ENCODE results near the gene L3MBTL1.
"Not testable (repeated sequence)": the region's sequence is repeated elsewhere in the genome, so short reads cannot be mapped to it uniquely, and the experiment has no call there.

The L3MBTL1 gene

DNA sequence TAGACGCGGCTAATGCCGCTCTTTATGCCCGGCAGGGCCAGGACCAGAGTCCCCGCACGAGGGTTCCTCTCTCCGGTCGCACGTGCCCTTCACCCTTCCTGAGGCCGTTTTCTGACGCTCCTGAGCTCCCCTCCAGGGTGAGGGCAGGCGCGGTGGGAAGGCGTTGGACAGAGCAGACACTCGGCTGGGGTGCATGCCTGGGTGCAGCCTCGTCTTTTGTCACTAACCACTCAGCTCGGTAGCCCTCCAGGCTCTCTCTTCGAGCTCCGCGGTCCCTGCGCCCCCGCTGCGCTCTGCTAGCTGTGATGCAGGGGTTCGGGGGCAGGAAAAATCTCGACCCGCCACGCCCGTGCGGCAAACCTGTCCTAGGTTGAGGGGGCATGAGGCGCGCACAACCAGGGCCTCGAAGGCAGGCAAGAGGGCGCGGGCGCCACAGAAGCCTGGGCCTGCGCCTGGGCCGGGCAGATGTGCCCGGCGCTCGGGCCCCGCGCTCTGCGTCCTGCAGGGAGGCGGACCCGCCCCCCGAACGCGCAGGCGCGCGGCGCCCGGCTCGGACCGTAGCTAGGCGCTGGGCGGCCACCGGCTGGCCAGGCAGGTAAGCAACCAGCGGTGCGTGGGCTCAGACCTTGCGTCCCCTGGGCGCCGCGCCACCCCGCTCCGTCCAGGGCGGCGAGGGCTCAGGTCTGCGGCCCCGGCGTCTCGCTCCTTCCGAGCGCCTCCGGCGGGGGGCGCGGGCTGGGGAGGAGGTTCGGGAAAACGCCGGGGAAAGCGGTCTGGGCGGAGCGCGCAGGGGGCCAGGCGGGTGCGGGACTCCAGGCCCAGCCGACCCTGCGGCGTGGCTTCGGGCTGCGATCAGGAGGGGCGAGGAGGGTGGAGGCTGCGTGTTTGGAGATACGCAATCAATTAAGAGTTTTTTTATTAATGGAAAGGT is at the start of gene L3MBTL1:
Gene L3MBTL1 (plus strand): TSS at position 548 of the 931 bp plus-strand sequence. CDS start 5,807 bp downstream, outside the sequence.
- DNase-seq (ENCODE audit: low read depth) = no peak

DNA sequence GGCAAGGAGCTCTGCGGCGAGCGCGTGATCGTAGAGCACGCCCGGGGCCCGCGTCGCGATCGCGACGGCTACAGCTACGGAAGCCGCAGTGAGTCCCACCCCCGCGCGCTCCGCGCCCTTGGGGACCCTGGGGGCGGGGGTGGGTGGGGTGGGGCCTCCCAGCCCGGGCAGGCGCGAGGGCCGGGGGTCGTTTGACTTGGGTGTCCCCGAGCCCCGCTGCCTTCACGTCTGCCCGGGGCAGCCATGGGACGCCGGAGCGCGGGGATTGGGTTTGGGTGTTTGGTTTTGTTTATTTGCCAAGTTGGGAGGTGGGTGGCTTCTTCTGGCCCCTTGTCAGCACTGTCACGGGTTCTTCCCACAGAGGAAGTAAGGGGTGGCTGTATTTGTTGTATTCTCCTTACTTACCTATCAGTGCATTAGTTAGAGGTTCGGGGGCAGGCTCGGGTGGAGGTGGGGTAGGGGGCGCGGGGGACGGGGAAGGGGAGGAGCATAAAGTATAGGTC is 49.0 kb upstream of the L3MBTL1 start:
- DNase-seq (ENCODE audit: low read depth) = no peak

DNA sequence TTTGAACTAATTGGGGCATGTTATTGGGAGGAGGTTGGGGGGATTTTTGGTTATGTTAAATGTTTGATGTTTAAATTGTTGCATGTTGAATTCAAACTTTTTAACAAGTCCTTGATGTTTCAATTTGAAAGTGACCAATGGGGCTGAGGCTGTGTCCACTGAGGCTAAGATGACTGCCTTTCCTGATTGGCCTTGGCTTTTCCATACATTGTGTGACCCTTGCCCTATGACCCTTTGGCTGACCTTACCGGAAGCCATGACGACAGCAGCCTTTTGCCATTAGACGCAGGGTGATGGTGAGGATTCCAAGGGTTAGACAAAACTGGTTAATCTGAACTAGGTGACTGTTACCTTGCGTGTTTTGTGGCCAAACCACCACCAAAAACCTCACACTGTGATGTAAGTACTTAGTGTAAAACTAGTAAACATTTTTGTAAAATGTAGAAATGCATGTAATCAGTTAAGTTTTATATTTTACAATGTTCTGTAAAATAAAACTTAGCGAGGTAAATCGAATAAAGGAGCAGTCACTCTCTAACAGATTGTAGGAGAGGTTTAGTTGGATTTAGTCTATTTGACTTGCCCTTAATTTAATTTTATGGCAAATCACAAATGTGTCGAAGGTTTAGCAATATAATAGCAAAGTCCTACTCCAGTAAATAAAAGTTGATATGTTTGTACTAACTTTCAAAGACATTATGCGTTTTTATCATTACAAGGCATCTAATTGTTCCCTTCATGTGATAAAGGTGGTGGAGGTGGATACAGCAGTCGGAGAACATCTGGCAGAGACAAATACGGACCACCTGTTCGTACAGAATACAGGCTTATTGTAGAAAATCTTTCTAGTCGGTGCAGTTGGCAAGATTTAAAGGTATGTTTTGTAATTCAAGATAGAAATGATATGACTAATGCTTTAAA is 48.2 kb upstream of the L3MBTL1 start:
- no peak for DNase-seq (ENCODE audit: low read depth)

DNA sequence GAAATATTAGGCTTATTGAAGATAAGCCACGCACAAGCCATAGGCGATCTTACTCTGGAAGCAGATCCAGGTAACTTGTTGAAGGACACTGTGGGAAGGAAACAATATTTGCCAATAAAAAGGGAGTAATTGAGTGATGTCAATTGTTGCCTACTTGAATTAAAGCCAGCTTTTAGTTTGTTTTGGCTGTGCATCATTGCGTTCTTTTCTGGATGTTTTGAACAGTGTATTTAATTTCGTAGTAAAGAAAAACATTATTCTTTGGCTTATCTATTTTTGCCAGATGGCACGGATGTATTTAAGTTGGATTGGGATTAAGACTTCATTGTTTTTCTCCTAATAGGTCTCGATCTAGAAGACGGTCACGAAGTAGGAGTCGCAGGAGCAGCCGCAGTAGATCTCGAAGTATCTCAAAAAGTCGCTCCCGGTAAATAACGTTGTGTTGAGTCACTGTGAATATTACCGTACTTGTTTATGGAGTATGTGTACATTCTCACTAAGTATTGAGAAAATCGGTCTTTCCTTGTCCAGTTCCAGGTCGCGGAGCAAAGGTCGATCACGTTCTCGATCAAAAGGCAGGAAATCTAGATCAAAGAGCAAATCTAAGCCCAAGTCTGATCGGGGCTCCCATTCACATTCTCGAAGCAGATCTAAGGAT is 47.2 kb upstream of the L3MBTL1 start:
- no peak for DNase-seq (ENCODE audit: low read depth)

DNA sequence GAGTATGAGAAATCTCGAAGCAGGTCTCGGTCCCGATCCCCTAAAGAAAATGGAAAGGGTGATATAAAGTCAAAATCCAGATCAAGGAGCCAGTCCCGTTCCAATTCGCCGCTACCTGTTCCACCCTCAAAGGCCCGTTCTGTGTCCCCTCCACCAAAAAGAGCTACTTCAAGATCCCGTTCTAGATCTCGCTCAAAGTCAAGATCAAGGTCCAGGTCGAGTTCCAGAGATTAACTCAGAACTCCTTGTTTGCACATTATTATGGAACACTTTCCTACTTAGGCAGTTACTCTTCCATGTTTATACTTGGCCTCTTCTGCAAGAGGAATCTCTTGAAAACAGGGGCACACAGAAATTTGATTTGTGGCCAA is 46.7 kb upstream of the L3MBTL1 start:
- DNase-seq (ENCODE audit: low read depth) = no peak

DNA sequence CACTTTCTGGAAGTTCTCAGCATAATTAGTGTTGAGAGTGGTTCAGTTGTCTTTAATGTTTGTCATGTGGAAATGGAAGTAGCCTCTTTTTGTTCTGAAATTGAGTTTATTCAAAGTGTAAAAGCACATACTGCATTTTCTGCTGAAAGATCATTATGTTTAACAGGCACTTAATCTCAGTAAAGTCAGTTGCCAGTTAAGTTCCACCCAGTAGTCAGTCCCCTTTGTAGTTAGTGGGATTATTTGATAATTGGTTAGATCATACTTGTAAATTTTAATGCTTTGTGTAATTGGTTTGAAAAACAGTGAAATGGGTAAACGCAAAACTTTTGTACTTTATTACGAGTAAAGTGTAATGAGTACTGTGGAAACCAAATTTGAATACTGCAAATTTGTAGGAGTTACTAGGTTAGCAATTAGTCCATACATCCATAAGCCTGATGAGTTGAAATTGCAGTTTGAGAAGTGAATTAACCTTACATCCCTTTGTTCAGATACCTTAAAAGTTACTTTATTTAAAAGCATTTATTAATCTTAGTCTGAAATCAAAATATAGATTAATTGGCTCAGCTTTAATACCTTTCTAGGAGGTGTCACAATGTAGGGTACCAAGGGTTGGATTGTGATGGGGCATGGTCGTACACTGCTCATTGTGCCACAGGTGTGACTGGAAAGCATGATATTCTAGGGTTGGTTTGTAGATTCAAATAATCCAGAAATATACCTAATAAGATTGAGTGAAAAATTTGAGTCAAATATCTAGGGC is 45.4 kb upstream of the L3MBTL1 start:
- no peak for DNase-seq (ENCODE audit: low read depth)

DNA sequence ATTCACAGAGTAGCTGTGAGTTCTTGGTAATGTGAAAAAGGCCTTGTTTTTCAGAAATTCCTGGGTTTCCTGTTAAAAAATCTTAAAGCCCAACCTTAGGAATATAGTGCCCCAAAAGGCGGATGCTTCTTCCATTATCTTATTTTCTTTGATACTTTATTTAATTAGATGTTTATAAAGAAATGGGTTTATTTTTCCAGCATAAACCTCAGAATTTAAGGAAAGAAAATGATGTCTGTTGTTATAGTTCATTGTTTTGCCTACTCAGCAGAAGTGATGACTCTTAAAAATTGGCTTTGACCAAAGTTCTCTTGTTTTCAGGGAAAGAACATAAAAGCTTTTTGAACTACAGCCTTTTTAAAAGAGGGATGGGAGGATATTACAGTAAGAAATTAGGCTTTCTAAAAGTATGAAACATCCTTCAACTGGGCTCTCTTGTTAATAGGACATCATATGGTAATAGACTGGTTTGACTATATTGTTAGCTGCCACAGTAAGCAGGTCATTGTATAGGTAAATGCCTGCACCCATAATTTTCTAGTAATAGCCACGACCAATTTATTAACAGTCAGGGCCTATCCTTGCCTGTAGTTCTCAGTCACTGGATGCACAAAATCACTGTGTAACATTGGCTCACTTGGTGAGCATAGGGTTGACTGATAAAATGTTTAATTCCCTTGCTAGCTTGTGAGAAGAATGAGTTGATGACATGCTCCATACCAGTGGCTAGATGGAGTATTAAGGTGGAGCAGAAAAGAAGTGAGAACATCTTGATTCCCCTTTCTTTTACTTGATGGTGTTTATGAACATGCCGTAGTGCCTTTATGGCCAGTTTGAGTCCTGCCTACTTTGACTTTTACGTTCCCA is 44.6 kb upstream of the L3MBTL1 start:
- DNase-seq (ENCODE audit: low read depth) = no peak

DNA sequence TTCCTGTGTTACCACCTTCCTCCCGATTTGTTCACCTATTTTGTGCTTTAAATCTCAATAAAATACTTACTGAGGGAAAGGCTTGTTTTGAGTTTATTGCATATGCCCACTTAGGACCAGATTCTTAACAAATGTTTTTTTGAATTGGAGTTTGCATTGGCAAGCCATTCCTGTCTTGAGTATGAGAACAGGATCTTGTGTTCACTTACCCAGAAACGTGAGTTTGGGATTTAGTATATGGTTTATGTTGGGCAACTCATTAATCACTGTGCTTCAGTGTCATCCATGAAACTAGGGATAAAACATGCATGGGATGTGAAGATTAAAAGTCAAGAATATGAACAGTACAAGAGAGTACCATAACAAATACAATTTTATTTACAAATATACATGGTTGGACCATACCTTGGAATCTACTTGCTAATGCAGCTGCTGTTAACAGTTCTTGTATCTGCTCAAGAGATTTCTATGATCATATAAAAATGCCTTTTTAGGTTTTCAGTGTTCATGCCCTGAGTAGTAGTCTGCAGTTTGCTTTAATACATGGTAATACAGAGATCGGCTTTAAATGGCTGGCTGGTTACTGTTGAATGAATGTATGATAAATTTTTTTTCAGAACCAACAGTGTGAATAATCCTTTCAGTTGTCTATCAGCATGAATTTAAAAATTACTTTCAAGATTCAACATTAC is 43.8 kb upstream of the L3MBTL1 start:
- DNase-seq (ENCODE audit: low read depth) = no peak

DNA sequence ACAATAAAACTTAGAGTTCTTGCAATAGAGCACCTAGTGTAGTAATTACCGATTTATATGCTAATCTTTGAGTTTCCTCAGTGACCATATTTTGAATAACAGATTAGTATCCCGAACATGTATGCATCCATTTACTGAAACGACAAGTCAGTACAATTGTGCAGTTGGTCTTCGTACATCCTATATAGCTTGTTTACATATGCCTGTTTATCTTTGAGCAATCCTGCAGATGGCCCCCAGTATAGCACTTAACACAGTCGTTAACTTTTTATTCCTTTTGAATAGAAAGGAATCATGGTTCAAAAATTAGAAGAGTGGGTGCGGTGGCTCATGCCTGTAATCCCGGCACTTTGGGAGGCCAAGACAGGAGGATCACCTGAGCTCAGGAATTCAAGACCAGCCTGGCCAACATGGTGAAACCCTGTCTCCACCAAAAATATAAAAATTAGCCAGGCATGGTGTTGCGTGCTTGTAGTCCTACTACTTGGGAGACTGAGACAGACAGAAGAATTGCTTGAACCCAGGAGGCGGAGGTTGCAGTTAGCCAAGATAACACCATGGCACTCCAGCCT is 43.2 kb upstream of the L3MBTL1 start:
- DNase-seq (ENCODE audit: low read depth) = no peak

DNA sequence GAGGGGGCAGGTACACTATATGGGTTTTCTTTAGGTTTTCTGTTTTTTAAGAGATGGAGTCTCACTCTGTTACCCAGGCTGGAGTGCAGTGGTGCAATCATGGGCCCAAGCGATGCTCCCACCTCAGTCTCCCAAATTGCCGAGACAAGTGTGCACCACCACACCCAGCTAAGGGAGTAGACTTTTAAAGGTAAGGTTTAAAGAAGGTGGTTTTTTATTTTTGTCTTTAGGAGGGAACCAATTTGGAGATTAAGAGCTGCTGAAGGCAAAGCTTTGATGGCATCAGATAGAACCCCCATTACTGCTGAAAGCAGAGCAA is 41.9 kb upstream of the L3MBTL1 start:
- DNase-seq (ENCODE audit: low read depth) = no peak

DNA sequence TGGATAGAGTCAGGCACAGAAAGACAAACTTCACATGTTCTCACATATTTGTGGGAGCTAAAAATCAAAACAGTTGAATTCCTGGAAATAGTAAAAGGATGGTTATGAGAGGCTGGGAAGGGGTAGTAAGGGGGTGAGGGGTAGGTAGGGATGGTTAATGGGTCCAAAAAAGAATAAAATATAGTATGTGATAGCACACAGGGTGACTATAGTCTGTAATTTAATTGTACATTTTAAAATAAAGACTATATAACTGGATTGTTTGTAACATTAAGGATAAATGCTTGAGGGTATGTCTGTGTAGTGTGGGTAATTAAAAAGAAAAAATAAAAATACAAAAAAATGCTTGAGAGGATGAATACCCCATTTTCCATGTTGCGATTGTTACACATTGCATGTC is 39.9 kb upstream of the L3MBTL1 start:
- no peak for DNase-seq (ENCODE audit: low read depth)

DNA sequence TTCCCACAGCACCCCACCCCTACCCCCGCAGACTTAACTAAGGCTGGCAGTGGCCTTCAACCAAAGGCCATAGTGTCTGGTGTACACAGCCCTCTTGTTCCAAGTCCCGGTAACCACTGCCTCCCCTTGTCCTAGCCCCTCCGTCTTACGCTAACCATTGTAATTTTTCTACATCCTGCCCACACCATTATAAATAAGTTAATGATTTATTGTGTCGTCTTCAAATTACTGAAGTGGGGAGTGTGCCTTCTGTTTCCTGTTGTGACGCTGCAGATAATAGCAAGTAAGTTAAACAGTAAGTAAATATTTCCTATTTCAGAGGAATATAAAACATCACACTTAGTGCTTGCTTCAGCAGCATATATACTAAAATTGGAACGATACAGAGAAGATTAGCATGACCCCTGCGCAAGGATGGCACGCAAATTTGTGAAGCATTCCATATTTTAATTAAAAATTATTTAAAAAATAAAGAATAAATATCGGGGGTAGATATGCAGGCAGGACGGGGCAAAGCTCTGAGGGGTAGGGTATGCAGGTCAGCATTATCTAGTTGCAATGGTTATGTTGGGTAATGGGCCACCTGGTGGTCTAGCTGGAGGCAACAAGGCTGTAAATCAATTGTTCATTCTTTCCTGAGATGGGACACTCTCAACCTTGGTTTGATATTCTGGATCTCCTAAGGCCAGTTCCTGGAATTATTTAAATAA is 34.7 kb upstream of the L3MBTL1 start:
- DNase-seq (ENCODE audit: low read depth) = no peak

DNA sequence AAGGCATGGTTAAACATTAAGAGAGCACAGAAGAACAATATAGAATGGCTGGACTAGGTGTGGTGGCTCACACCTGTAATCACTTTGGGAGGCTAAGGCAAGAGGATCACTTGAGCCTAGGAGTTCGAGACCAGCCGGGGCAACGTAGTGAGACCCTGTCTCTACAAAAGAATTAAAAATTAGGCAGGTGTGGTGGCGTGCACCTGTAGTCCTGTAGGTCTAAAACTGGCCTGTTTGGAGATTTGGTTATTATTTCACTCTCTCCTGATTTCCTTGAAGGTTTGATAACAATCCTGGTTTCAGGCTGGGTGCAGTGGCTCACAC is 34.2 kb upstream of the L3MBTL1 start:
- no peak for DNase-seq (ENCODE audit: low read depth)

DNA sequence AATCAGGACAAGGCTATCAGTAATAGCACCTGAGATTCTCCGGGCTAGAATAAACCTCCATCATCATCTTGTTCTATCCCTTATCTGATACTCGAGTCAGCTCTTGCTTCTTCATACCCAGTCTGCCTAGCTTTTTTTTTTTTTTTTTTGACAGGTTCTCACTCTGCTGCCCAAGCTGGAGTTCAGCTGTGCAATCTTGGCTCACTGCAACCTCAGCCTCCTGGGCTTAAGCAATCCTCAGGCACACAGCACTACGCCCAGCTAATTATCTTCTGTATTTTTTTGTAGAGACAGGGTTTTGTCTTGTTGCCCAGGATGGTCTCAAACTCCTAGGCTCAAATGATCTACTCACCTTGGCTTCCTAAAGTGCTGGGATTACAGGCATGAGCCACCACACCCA is 30.3 kb upstream of the L3MBTL1 start:
- no peak for DNase-seq (ENCODE audit: low read depth)

DNA sequence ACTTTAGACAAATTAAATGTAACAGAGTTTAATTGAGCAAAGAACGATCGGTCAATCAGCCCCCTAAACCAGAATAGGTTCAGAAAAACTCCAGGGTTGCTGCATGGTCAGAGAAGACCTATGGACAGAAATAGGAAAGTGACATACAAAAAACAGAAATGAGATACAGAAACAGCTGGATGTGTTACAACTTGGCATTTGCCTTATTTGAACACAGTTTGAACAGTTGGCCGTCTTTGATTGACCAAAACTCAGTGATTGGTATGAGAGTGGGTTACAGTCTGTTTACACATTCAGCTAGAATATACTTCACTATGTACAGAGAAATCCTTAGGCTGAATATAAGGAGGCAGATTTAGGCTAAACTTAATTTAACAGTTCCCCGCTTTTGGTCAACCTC is 29.9 kb upstream of the L3MBTL1 start:
- no peak for DNase-seq (ENCODE audit: low read depth)

DNA sequence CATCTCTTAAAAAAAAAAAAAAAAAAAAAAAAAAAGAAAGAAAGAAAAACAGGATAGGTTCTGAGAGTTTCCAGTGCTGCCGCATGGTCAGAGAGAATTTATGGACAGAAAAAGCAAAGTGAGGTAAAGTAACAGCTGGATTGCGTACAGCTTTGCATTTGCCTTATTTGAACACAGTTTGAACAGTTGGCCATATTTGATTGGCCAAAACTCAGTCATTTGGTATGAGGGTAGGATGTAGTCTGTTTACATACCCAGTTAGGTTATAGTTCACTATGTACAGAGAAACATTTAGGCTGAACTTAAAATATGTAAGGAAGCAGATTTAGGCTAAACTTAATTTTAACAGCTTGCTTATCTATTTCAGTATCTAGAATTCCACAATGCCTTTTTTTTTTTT is 17.5 kb upstream of the L3MBTL1 start:
- no peak for DNase-seq (ENCODE audit: low read depth)

DNA sequence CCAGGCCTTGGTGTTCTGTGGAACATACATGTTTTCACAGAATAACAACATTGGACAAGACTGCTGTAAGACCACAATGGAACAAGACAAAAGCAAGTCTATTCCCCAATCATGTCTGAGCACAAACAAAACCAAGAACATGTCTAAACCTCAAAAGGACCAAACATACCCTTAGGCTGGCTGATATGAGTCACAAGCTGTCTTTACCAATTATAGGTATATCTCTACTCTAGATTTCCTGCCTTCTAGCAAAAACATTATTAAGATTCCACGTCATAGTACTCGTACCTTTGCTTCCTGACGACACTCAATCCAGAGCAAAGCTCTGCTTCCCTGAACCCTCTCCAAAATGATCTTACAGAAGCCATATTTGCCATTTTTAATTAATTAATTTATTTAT is 15.4 kb upstream of the L3MBTL1 start:
- no peak for DNase-seq (ENCODE audit: low read depth)

DNA sequence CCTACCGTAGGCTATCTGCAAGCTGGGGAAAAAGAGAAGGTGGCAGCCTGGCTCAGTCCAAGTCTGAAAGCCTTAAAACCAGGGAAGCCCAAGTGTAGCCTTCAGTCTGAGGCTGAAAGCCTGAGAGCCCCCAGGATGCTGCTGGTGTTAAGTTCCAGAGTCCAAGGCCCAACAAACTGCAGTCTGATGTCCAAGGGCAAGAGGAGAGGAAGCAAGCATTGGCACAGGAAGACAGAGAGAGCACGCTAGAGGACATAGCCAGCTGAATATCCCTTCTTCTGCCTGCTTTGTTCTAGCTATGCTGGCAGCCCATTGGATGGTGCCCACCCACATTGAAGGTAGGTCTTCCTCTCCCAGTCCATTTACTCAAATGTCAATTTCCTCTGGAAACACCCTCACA is 12.1 kb upstream of the L3MBTL1 start:
- DNase-seq (ENCODE audit: low read depth) = no peak

DNA sequence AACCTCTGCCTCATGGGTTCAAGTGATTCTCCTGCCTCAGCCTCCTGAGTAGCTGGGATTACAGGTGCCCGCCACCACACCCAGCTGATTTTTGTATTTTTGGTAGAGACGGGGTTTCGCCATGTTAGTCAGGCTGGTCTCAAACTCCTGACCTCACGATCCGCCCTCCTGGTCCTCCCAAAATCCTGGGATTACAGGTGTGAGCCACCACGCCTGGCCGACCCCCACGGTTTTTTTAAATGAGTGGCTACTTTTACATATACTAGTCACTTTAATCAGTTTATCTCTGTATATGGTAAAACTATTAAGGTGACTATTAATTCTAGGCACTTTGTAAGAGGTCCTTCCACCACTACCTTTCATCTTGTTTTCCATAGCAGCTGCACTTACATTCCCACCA is 5.5 kb upstream of the L3MBTL1 start:
- DNase-seq (ENCODE audit: low read depth) = not testable (repeated sequence)

Measured in activated T-helper 9 cell treated with anti-CD3 and anti-CD28 coated beads, Interleukin-2, amount 50 U/mL, for 16 hours (primary cell).